ENCODE data around the gene NCOA3. TPM values are rescaled to one million over a fixed set of nuclear protein-coding genes. Genes with fewer than 3 reads are reported as not detected.
"Not testable (repeated sequence)": the region's sequence is repeated elsewhere in the genome, so short reads cannot be mapped to it uniquely, and the experiment has no call there.

The NCOA3 gene
- total RNA-seq, 2 donors from 2014 or later = 22.9 to 23.6 TPM

DNA sequence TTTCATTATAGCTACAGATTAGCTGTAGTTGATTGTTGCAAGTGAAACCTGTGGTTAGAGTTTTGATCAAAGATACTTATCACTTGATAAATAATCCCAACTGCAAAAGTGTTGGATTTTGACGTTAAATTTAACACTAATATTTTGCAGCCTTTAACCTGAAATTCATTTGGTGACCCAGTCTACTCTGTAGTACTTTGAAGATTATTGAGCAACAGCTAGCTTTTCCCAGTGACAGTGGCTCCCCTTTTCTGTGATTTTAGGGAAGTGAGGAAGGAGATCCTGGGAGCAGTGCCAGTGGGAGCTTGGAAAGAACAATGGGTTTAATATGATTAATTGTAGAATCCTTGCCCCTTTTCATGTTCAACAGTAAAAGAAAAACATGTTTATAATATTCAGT lies 76.9 kb downstream of the NCOA3 start:
- ATAC-seq (no peak), DNase-seq (no peak)
- intact Hi-C loops (cut with DNase I, micrococcal nuclease) = no loop called here

DNA sequence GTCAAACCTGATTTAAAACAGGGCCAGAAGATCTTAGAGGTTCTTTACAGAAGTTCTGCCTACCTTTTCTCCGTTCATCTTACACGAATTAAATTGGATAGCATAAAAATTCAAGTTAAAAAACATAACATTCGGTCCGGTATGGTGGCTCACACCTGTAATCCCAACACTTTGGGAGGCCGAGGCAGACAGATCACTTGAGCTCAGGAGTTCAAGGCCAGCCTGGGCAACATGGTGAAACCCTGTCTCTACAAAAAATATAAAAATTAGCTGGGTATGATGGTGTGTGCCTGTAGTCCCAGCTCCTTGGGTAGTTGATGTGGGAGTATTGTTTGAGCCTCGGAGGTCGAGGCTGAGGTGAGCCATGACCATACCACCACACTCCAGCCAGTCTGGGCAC lies 79.0 kb downstream of the NCOA3 start:
- DNase-seq; ATAC-seq; intact Hi-C loops (cut with DNase I, micrococcal nuclease): not testable (repeated sequence)

DNA sequence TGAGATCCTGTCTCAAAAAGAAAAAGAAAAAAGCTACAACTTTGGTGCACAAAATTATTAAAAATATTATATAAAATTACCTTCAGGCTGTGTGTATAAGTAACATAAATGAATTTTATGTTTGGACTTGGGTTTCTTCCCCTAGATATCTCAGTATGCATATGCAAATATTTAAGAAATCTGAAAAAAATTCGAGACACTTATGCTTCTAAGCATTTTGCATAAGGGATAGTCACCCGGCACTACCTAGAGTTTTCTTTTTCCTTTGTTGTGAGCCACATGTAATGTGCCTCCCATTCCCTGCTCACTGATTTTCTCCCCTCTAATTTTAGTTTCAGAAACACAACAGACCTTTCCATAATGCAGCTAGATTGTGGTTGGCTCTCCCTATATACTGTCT lies 79.4 kb downstream of the NCOA3 start:
- no peak for DNase-seq
- ATAC-seq = no peak
- intact Hi-C loops (cut with DNase I, micrococcal nuclease) = no loop called here

DNA sequence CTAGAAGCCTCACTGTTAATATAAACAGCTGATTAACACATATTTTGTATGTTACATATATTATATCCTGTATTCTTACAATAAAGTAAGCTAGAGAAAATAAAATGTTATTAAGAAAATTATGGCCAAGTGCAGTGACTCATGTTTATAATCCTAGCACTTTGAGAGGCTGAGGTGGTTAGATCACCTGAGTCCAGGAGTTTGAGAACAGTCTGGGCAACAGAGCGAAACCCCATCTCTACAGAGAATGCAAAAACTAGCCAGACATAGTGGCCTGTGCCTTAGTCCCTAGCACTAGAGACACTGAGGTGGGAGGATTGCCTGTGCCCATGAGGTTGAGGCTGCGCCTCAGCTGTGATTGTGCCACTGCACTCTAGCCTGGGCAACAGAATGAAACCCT lies 81.9 kb downstream of the NCOA3 start:
- ATAC-seq = no peak
- DNase-seq = no peak
- intact Hi-C loops (cut with DNase I, micrococcal nuclease) = no loop called here

DNA sequence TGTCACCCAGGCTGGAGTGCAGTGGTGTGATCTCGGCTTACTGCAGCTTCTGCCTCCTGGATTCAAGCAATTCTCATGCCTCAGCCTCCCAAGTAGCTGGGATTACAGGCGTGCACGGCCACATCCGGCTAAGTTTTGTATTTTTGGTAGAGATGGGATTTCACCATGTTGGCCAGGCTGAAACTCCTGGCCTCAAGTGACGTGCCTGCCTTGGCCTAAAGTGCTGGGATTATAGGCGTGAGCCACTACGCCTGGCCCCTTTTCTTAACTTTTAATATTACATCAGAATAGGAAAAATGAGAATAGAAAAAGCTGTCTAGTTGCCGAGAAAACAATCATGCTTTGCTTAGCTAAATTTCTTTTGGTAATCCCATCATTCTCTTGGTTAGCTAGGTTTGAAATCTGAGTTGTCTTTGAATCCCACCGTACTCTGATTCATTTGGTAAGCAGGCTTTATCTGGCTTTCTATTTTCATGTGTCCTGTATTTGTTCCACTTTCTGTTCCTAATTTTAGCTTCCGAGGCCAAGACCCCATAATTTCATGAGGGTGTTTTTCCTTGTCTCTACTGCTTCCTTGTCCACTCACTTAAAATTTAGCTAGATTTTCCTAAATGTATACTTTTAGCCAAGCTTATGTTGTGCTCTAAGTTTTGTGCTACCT lies 83.5 kb downstream of the NCOA3 start:
- ATAC-seq = no peak
- intact Hi-C loops (cut with DNase I, micrococcal nuclease) = no loop called here
- DNase-seq = no peak

DNA sequence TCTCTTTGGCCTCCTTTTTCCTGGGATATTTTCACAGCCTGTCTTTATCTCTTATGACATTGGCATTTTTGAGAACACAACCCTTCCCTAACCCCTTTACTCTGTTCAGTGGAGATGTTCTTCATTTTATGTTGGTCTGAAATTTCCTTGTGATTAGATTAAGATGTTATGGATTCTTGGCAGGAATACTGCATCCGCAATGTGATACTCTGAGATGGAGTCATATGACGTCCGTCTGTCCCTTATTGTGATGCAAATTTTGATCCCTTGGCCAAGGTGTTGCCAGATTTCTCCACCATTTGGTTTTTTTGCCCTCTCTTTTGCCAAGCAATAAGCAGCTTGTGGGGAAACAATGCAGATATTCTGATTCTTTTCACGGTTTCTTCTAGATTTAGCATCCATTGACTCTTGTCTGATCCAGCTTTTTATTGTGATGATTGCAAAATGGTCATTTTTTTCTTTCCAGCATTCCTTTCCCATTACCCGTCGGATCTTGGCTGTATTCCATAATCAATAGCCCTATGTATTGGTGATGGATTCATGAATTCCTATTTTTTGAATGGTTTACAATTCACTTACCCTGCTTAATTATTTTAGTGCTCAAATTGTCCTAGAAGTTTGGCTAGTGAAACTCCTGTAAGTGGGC lies 85.1 kb downstream of the NCOA3 start:
- ATAC-seq (no peak), DNase-seq (no peak)
- intact Hi-C loops (cut with DNase I, micrococcal nuclease) = no loop called here

GRCh38 chr20:47588158-47588557 lies 86.5 kb downstream of the NCOA3 start:
- intact Hi-C loops (cut with DNase I, micrococcal nuclease) = no loop called here
- ATAC-seq = no peak
- no peak for DNase-seq

- intact Hi-C loops (cut with DNase I, micrococcal nuclease) = no loop called here
- DNase-seq (no peak), ATAC-seq (no peak)
Observed at GRCh38 chr20:47591231-47591630, 89.5 kb downstream of the NCOA3 start.

DNA sequence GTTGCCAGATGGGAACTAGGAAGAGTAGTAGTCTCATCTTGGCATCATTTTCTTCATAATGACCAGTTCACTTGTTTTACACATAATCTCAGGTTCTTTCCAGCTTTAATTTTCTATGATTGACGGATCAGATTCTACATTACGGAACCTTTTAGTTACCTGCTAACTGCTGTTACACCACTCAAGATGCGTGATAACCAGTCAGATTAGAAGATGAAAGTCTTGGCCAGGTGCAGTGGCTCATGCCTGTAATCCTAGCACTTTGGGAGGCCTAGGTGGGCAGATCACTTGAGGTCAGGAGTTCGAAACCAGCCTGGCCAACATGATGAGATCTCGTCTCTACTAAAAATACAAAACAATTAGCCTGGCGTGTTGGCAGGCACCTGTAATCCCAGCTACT lies 92.5 kb downstream of the NCOA3 start:
- no peak for ATAC-seq
- intact Hi-C loops (cut with DNase I, micrococcal nuclease) = no loop called here
- no peak for DNase-seq

DNA sequence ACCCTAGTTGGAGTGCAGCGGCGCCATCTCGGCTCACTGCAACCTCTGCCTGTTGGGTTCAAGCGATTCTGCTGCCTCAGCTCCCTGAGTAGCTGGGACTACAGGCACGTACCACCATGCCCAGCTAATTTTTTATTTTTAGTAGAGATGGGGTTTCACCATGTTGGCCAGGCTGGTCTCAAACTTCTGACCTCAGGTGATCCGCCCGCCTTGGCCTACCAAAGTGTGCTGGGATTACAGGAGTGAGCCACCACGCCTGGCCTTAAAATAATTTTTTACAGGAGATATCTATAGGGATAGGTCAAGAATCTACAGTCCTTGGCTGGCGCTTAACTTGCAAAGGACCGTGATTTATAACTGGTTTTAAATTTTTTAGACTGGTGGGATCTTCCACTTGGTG lies 93.5 kb downstream of the NCOA3 start:
- ATAC-seq; DNase-seq; intact Hi-C loops (cut with DNase I, micrococcal nuclease): not testable (repeated sequence)

DNA sequence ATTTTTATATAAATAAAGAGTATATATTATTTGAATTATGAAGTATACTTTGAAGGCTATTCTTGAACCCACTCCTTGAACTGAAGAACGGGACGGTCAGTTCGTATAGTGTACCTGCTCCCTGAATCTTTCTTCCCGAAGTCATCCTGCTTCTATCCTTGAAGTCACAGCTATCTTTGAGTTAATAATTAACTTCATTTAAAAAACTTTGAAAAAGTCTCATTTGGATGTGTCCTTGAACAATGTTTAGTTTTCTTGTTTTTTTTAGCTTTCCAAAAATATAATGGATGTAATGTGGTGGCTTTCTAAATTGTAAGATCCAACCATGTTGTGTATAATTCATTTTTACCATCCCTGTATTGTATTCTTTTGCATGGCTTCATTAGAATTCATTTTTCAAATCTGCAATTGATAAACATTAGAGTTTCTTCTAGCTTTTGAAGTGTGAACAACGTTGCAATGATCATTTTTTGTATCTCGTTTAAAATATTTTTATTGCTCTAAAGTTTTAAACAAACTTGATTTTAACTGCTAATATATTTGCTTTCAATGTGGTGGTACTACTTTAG lies 94.4 kb downstream of the NCOA3 start:
- no peak for DNase-seq
- intact Hi-C loops (cut with DNase I, micrococcal nuclease) = no loop called here
- no peak for ATAC-seq

DNA sequence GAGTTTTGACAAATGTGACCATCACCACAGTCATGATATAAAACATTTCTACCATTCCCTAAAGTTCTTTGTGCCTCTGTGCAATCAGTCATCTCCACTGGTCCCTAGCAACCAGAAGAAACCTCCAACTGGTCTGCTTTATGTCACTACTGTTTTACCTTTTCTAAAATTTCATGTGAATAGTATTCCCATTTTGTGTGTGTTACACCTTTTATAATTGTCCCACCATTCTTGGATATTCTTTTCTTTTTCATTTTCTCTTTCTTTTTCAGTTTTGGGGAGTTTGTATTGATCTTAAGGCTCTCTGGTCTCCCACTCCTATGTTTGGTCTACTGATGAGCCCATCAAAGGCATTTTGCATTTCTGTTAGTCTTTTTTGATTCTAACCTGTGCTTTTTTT lies 95.4 kb downstream of the NCOA3 start:
- DNase-seq (no peak), ATAC-seq (no peak)
- intact Hi-C loops (cut with DNase I, micrococcal nuclease) = no loop called here

- no peak for DNase-seq
- intact Hi-C loops (cut with DNase I, micrococcal nuclease) = no loop called here
- ATAC-seq = no peak
Observed at GRCh38 chr20:47598911-47599744, 97.4 kb downstream of the NCOA3 start.

DNA sequence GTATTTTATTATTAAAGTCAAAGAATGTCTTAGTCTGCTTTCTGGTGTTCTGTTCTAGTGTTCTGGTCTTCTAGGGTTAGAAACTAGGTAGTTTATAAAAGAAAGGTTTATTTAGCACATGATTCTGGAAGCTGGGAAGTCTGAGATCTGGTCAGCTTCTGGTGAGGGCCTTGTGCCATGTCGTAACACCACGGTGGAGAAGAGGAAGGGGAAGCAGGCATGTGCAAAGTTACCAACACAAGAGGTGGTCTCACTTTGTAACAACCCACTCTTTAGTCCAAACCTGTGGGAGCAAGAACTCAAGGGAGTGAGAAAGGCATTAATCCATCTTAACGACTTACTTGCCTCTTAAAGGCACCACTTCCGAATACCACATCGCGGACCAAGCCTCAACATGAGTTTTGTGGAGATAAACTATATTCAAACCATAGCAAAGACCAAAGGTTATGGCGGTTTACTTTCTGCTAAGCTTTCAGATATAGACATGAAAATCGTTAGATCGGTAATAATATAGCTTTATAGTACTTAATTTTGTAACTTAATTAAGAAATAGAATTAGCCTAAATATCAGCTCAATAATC lies 99.4 kb downstream of the NCOA3 start:
- DNase-seq (no peak), ATAC-seq (no peak)
- intact Hi-C loops (cut with DNase I, micrococcal nuclease) = no loop called here

- ATAC-seq (no peak), DNase-seq (no peak)
- intact Hi-C loops (cut with DNase I, micrococcal nuclease) = no loop called here
Observed at GRCh38 chr20:47603260-47603659, 101.6 kb downstream of the NCOA3 start.

DNA sequence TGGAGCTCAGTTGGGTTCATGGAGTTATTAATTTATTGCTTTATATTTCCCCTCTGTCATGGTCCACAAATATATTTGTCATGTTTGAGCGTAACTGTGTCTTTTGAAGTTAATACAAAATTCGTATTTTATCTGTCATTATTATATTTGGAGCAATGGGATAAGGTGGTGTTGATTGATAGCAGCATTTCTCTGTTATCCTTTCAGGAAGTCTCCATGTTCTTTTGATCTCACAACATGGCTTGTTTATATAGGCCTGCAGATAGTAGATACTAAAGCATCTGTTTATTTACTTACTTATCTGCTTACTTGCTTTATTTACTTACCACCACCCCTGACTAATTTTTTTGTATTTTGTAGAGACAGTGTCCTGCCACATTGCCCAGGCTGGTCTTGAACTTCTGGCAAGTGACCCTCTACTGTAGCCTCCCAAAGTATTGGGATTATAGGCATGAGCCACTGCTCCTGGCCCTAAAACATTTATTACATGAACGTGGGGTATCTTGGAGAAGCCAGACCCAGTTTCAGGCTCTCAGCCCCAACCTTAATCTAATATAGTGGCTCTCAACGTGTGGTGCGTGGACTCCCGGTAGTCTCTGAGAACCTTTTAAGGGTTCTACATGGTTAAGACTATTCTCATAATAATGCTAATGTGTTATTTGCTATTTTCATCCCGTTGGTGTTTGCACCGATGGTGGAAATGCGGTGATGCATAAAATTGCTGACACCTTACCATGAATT lies 104.2 kb downstream of the NCOA3 start:
- no peak for DNase-seq
- ATAC-seq = no peak
- intact Hi-C loops (cut with DNase I, micrococcal nuclease) = no loop called here

DNA sequence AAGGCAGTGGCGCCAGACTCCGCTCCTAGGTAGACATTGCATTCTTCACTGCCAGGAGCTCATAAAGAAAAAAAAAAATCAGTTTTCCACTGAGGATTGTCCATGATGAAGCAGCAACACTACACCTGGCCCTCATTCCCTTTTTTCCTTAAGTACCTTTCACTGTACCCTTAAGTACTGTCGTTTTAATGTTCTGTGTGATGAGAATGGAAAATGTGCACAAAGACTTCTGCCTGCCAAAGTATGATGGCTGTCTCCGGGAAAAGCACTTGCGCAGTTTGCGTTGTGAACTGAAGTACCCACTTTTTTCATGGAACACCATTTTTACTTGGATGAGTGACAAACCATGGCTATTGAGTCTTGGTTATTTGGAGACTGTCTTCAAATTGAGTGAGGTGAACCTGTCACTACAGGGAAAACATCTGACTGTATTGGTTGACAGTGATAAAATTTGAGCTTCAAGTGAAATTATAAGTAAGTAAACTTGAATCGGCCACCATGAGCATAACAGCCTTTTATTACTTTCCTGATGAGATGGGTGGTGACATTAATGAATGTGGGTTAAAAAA lies 104.8 kb downstream of the NCOA3 start:
- ATAC-seq = no peak
- intact Hi-C loops (cut with DNase I, micrococcal nuclease) = no loop called here
- no peak for DNase-seq

DNA sequence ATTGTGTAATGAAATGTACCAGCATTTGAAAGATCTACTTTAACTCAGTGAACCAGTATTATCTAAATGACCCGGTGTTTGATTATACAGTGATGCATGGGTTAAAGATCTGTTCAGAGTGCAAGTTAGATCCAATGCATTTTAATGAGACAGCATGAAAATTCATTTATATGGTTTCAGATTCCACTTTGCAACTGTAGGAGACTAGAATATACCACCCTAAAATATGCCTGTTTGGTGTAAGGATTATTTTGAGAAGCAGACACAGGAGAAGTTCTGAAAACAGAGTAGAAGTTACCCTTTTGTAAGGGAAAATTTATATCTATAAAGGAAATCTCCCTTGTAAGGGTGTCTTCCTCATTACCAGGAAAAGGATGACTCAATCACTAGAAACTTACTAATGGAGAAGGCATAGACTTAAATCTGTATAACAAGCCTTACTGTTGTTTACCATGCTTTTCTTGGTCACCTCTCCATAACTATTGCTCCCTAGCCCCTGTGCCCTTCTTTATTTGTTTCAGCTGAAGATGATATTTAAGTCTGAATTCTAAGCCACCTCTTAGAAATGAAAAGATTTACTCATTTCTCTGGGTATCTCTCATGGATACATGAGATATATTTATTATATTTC lies 105.4 kb downstream of the NCOA3 start:
- DNase-seq (no peak), ATAC-seq (no peak)
- intact Hi-C loops (cut with DNase I, micrococcal nuclease) = no loop called here

Measured in left colon (tissue), 2 donors.